GM12864 (cell line): ENCODE results near the gene PKP3.

Source experiments
- DNase-seq: peaks from one replicate; pipeline ENCODE4 v3.0.0-alpha.2; 2011; ENCODE audit warnings: low read depth
- H3K4me3 ChIP-seq: 2 replicates; pipeline ENCODE4 v1.5.1; 2011; ENCODE audit warnings: mild to moderate bottlenecking, low read depth, low read length, control low read depth
- TF ChIP-seq, protein P1 (sequence below): IDR thresholded peaks from 2 replicates; pipeline ENCODE4 v1.5.1; 2011; ENCODE audit warnings: low read depth, mild to moderate bottlenecking, moderate library complexity, low read length, control low read depth, inconsistent platforms; ENCODE audit errors: missing control alignments

The PKP3 gene

DNA sequence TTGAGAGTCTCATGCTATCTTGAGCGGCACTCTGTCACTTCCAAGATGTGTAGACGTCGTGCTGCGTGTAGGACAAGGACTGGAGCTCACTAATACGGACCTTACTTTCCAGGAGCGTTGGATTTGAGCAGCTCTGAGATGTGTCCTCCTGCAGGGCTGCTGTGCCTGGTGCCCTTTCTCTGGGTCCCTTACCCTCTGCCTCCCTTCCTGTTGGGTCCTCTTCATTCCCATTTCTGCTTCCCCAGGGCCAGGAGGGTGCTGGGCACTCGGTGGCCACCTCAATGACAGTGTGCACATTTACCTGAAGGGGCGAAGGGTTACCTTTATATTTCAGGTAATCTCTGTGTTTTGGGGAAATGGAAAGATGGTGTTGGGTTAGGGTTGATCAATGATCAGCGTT is 60.0 kb downstream of the PKP3 start:
- DNase-seq, result no peak
- no peak overlapping the region for H3K4me3 ChIP-seq
- TF ChIP-seq, protein P1, sequence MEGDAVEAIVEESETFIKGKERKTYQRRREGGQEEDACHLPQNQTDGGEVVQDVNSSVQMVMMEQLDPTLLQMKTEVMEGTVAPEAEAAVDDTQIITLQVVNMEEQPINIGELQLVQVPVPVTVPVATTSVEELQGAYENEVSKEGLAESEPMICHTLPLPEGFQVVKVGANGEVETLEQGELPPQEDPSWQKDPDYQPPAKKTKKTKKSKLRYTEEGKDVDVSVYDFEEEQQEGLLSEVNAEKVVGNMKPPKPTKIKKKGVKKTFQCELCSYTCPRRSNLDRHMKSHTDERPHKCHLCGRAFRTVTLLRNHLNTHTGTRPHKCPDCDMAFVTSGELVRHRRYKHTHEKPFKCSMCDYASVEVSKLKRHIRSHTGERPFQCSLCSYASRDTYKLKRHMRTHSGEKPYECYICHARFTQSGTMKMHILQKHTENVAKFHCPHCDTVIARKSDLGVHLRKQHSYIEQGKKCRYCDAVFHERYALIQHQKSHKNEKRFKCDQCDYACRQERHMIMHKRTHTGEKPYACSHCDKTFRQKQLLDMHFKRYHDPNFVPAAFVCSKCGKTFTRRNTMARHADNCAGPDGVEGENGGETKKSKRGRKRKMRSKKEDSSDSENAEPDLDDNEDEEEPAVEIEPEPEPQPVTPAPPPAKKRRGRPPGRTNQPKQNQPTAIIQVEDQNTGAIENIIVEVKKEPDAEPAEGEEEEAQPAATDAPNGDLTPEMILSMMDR, result no peak
